Cortex of kidney (tissue), 1 donor: ENCODE data around the gene MED27.

Experiments
- DNase-seq: peaks from one replicate; lab custom pipeline; 2025; lab: John Stamatoyannopoulos, UW

The MED27 gene

GRCh38 chr9:131835151-131835910 is 244.3 kb downstream of the MED27 start:
- no peak for DNase-seq

- no peak for DNase-seq
Measured at GRCh38 chr9:131834721-131835120, 244.9 kb downstream of the MED27 start.

- no peak for DNase-seq
Measured at GRCh38 chr9:131833906-131834305, 245.8 kb downstream of the MED27 start.

- DNase-seq: no peak
Measured at GRCh38 chr9:131833083-131833482, 246.6 kb downstream of the MED27 start.

GRCh38 chr9:131831380-131832165 is 248.1 kb downstream of the MED27 start:
- DNase-seq: no peak

- DNase-seq: no peak
Measured at GRCh38 chr9:131827821-131828369, 251.8 kb downstream of the MED27 start.

GRCh38 chr9:131826966-131827525 is 252.6 kb downstream of the MED27 start:
- no peak for DNase-seq

- DNase-seq: no peak
Measured at GRCh38 chr9:131826053-131826452, 253.6 kb downstream of the MED27 start.

- DNase-seq: no peak
Measured at GRCh38 chr9:131824953-131825495, 254.6 kb downstream of the MED27 start.

- DNase-seq: no peak
Measured at GRCh38 chr9:131824155-131824594, 255.5 kb downstream of the MED27 start.

- no peak for DNase-seq
Measured at GRCh38 chr9:131823701-131824146, 255.9 kb downstream of the MED27 start.

GRCh38 chr9:131818089-131818488 is 261.6 kb downstream of the MED27 start:
- no peak for DNase-seq

GRCh38 chr9:131817627-131818026 is 262.0 kb downstream of the MED27 start:
- DNase-seq: no peak

GRCh38 chr9:131817073-131817472 is 262.6 kb downstream of the MED27 start:
- DNase-seq: no peak

GRCh38 chr9:131815970-131816873 is 263.4 kb downstream of the MED27 start:
- DNase-seq: no peak

GRCh38 chr9:131814707-131815106 is 265.0 kb downstream of the MED27 start:
- DNase-seq: no peak

GRCh38 chr9:131813116-131813515 is 266.6 kb downstream of the MED27 start:
- no peak for DNase-seq

- no peak for DNase-seq
Measured at GRCh38 chr9:131812116-131812790, 267.4 kb downstream of the MED27 start.

GRCh38 chr9:131811405-131811804 is 268.3 kb downstream of the MED27 start:
- DNase-seq: no peak

GRCh38 chr9:131810351-131811170 is 269.1 kb downstream of the MED27 start:
- DNase-seq: no peak
